H1 (cell line): ENCODE measurements around the gene CA9. TPM values are rescaled to one million over a fixed set of nuclear protein-coding genes. Genes with fewer than 3 reads are reported as not detected.

Source experiments
- CTCF ChIA-PET: fragments of 300-600 bp; sonication (Branson Sonifier 250); formaldehyde crosslinking; loops from one replicate; lab custom pipeline; 2021; ENCODE audit not compliant: partially characterized antibody; lab: Charles Lee
- POLR2A ChIA-PET: fragments of 300-600 bp; sonication (Branson Sonifier 250); formaldehyde crosslinking; loops from one replicate; lab custom pipeline; 2021; ENCODE audit warnings: inconsistent platforms; ENCODE audit not compliant: partially characterized antibody; lab: Charles Lee
- DNase-seq, 2 experiments: peaks; one replicate each; pipeline versions ENCODE4 v3.0.0 to v3.0.0-alpha.2; 2010 to 2022; ENCODE audit warnings: low spot score in 2 of 2, low read depth in 1 of 2, mixed read lengths in 1 of 2
- FAIRE-seq: peaks from 2 replicates; lab custom pipeline; 2011; peaks lifted over from hg19 to GRCh38; lab: Jason Lieb, UNC
- H2AFZ ChIP-seq: 2 replicates; pipeline ENCODE4 v1.8.1; 2012; ENCODE audit warnings: low read length, inconsistent platforms
- H2AK5ac ChIP-seq: 2 replicates; pipeline ENCODE4 v1.6.1; 2013; ENCODE audit warnings: low read depth, low read length
- H2BK120ac ChIP-seq: replicated peaks from 2 replicates; pipeline ENCODE3; 2013; ENCODE audit warnings: low read depth, low read length, inconsistent platforms
- H2BK12ac ChIP-seq: 2 replicates; pipeline ENCODE4 v1.6.1; 2013; ENCODE audit warnings: low read depth, low read length
- H2BK15ac ChIP-seq: 2 replicates; pipeline ENCODE4 v1.6.1; 2013; ENCODE audit warnings: low read length
- H2BK20ac ChIP-seq: 2 replicates; pipeline ENCODE4 v1.6.1; 2013; ENCODE audit warnings: low read length
- H2BK5ac ChIP-seq: 2 replicates; pipeline ENCODE4 v1.6.1; 2013; ENCODE audit warnings: low read depth, low read length
- H3K14ac ChIP-seq: 2 replicates; pipeline ENCODE4 v1.6.1; 2013; ENCODE audit warnings: inconsistent platforms; ENCODE audit not compliant: insufficient read length
- H3K18ac ChIP-seq: 2 replicates; pipeline ENCODE4 v1.6.1; 2013; ENCODE audit warnings: low read length; ENCODE audit errors: extremely low read depth
- H3K23ac ChIP-seq: 2 replicates; pipeline ENCODE4 v1.6.1; 2013; ENCODE audit warnings: inconsistent platforms; ENCODE audit not compliant: insufficient read length
- H3K23me2 ChIP-seq: 2 replicates; pipeline ENCODE4 v1.6.1; 2013; ENCODE audit warnings: low read depth, low read length
- H3K27ac ChIP-seq: 2 replicates; pipeline ENCODE4 v1.6.1; 2011; ENCODE audit warnings: low read depth, low read length, inconsistent platforms
- H3K27me3 ChIP-seq, 4 experiments: replicated peaks in 1 of 4; 1 replicate in 1 of 4; 2 replicates in 3 of 4; pipeline versions ENCODE4 v1.6.1 to v1.8.1; 2011 to 2013; ENCODE audit warnings: low read length in 3 of 4, mild to moderate bottlenecking in 3 of 4, inconsistent platforms in 2 of 4, mixed read lengths in 2 of 4, moderate library complexity in 1 of 4; ENCODE audit not compliant: control insufficient read depth in 3 of 4, insufficient read depth in 3 of 4; ENCODE audit errors: extremely low read depth in 1 of 4
- H3K36me3 ChIP-seq, 4 experiments: 2 replicates each; pipeline versions ENCODE4 v1.6.1 to v1.8.1; 2011 to 2013; ENCODE audit warnings: mild to moderate bottlenecking in 4 of 4, low read length in 3 of 4, moderate library complexity in 2 of 4, control low read depth in 1 of 4, inconsistent platforms in 1 of 4; ENCODE audit not compliant: insufficient read depth in 4 of 4, control insufficient read depth in 2 of 4
- H3K4ac ChIP-seq: replicated peaks from 2 replicates; pipeline ENCODE3; 2013; ENCODE audit warnings: low read length, low read depth, mixed read lengths, inconsistent platforms; ENCODE audit not compliant: insufficient read length
- H3K4me1 ChIP-seq, 4 experiments: replicated peaks in 1 of 4; 1 replicate in 1 of 4; 2 replicates in 3 of 4; pipeline versions ENCODE4 v1.6.1 to v1.8.1; 2011 to 2013; ENCODE audit warnings: low read length in 3 of 4, inconsistent platforms in 2 of 4, mixed read lengths in 1 of 4; ENCODE audit not compliant: insufficient read depth in 4 of 4, control insufficient read depth in 3 of 4
- H3K4me2 ChIP-seq, 2 experiments: 2 replicates each; pipeline versions ENCODE4 v1.6.1 to v1.8.1; 2011 to 2013; ENCODE audit warnings: low read depth in 2 of 2, low read length in 2 of 2, control low read depth in 1 of 2, inconsistent platforms in 1 of 2, mild to moderate bottlenecking in 1 of 2; ENCODE audit not compliant: insufficient read depth in 1 of 2
- H3K4me3 ChIP-seq, 4 experiments: fragments of 200-600, 300-600 bp in 1 of 4; sonication (generic), shearing (Covaris generic), sonication (Bioruptor Twin) in 1 of 4; 2 replicates each; pipeline versions ENCODE4 v1.5.1 to v1.8.1; 2011 to 2016; ENCODE audit warnings: low read length in 4 of 4, low read depth in 3 of 4, control low read depth in 2 of 4, inconsistent platforms in 2 of 4, mild to moderate bottlenecking in 2 of 4, mixed read lengths in 1 of 4, moderate library complexity in 1 of 4; ENCODE audit not compliant: insufficient read depth in 2 of 4; ENCODE audit errors: extremely low read depth in 1 of 4
- H3K56ac ChIP-seq: replicated peaks from 2 replicates; pipeline ENCODE3; 2013; ENCODE audit warnings: low read depth, mild to moderate bottlenecking, mixed read lengths, low read length, inconsistent platforms; ENCODE audit not compliant: insufficient read length
- H3K79me1 ChIP-seq: 2 replicates; pipeline ENCODE4 v1.6.1; 2013; ENCODE audit warnings: low read depth, low read length, control low read depth
- H3K79me2 ChIP-seq, 2 experiments: 2 replicates each; pipeline versions ENCODE4 v1.6.1 to v1.8.1; 2012 to 2013; ENCODE audit warnings: low read length in 2 of 2, mild to moderate bottlenecking in 2 of 2, inconsistent platforms in 1 of 2; ENCODE audit not compliant: insufficient read depth in 2 of 2, control insufficient read depth in 1 of 2
- H3K9ac ChIP-seq, 4 experiments: replicated peaks in 1 of 4; 1 replicate in 1 of 4; 2 replicates in 3 of 4; pipeline versions ENCODE4 v1.6.1 to v1.8.1; 2011 to 2013; ENCODE audit warnings: low read depth in 3 of 4, low read length in 3 of 4, control low read depth in 2 of 4, mild to moderate bottlenecking in 2 of 4, moderate library complexity in 2 of 4, inconsistent platforms in 1 of 4; ENCODE audit errors: extremely low read depth in 1 of 4
- H3K9me3 ChIP-seq, 2 experiments: 2 replicates each; pipeline versions ENCODE4 v1.6.1 to v1.8.1; 2012 to 2013; ENCODE audit warnings: mild to moderate bottlenecking in 2 of 2, moderate library complexity in 2 of 2, control low read depth in 1 of 2, inconsistent platforms in 1 of 2, low read depth in 1 of 2, low read length in 1 of 2, mixed read lengths in 1 of 2; ENCODE audit not compliant: insufficient read depth in 2 of 2
- H4K20me1 ChIP-seq, 2 experiments: replicated peaks in 1 of 2; 2 replicates each; pipeline versions ENCODE3 to v1.8.1; 2011 to 2013; ENCODE audit warnings: inconsistent platforms in 2 of 2, low read length in 2 of 2, mild to moderate bottlenecking in 1 of 2; ENCODE audit not compliant: insufficient read depth in 2 of 2, control insufficient read depth in 1 of 2
- H4K5ac ChIP-seq: 2 replicates; pipeline ENCODE4 v1.6.1; 2013; ENCODE audit warnings: low read length, low read depth, mixed read lengths, inconsistent platforms; ENCODE audit not compliant: insufficient read length
- H4K8ac ChIP-seq: 2 replicates; pipeline ENCODE4 v1.8.0; 2013; ENCODE audit warnings: mild to moderate bottlenecking, moderate library complexity, low read length, inconsistent platforms; ENCODE audit not compliant: insufficient read depth; ENCODE audit errors: extremely low read depth
- H4K91ac ChIP-seq: replicated peaks from 2 replicates; pipeline ENCODE3; 2013; ENCODE audit warnings: low read length, mixed read lengths, inconsistent platforms; ENCODE audit not compliant: insufficient read length
- CBX5 ChIP-seq: fragments of 300-800, 300-1000 bp; sonication (generic); IDR thresholded peaks from 2 replicates; pipeline ENCODE4 v1.7.1; 2016; ENCODE audit warnings: antibody characterized with exemption, low read length, low read depth
- CREB1 ChIP-seq: IDR thresholded peaks from 2 replicates; pipeline ENCODE4 v1.6.1; 2012; ENCODE audit warnings: inconsistent platforms
- POLR2A ChIP-seq, 2 experiments: IDR thresholded peaks; 1 replicate in 1 of 2; 2 replicates in 1 of 2; pipeline ENCODE4 v1.6.1; 2011; ENCODE audit warnings: low read depth in 2 of 2, low read length in 2 of 2, mild to moderate bottlenecking in 2 of 2; ENCODE audit errors: control extremely low read depth in 1 of 2
- RFX5 ChIP-seq: IDR thresholded peaks from 2 replicates; pipeline ENCODE4 v1.6.1; 2011; ENCODE audit warnings: low read depth, low read length, improper control_type of control experiment, borderline replicate concordance
- WGBS, 2 experiments: shearing (Covaris generic) in 1 of 2; methylation state at CpG; one replicate each; pipeline versions ENCODE4 v1.1.6 to v1.1.7; 2013 to 2015; ENCODE audit warnings: low lambda C conversion rate in 2 of 2, mixed read lengths in 2 of 2, inconsistent platforms in 1 of 2, low coverage in 1 of 2, missing lambda C conversion rate in 1 of 2; ENCODE audit not compliant: insufficient replicate concordance in 2 of 2, insufficient coverage in 1 of 2, insufficient read length in 1 of 2; ENCODE audit errors: extremely low coverage in 1 of 2, missing lambda C conversion rate in 1 of 2; 5-methylcytosine and 5-hydroxymethylcytosine counted together
- polyA plus RNA-seq, 7 experiments: library from polyadenylated mRNA; depleted of rRNA in 3 of 7; stranded (reverse) in 5 of 7; unstranded in 2 of 7; fragments of >200 nt in 5 of 7; fragments of 200-250 nt in 2 of 7; gene quantifications; 1 replicate in 5 of 7; 2 replicates in 1 of 7; 4 replicates in 1 of 7; pipeline versions ENCODE4 v1.2.1 to v1.2.3, GENCODE V29; 2011 to 2013; ENCODE audit warnings: missing spikeins in 2 of 7, mixed read lengths in 2 of 7
- total RNA-seq: library from RNA; stranded (reverse); fragmentation: NEBNext Ultra II Directional; extraction: Animal tissue kit (Norgen Biotek cat#: 25700); gene quantifications from 2 replicates; pipeline ENCODE4 v1.2.1, GENCODE V29; 2021

CA9 gene
- total and polyA plus RNA-seq, 2 of the 8 experiments (the other 6 are each of a cell fraction or from before 2014, with no cell fraction given), result 1.3 to 1.8 TPM

DNA sequence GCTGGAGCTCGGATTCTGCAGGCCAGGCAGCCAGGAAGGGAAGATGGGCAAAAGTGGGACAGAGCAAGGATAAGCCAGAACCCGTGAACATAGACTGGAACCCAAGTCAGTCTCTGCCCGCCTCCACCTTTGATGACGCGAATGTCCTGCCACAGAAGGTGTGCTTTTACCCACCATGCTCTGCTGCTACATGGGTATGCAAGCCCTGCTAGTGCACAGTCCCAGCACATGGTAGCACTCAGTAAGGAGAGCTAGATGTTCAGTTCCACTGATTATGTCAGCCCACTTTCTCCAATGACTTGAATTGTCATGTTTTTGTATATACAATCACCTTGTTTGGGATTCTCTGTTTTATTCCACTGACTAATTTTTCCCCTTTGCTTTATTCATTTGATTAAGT lies 44.1 kb upstream of the CA9 start:
- Histone ChIP-seq H2BK120ac (no peak overlapping the region), H3K18ac (no peak overlapping the region), H3K79me1 (no peaks in the 10 kb centered on the region), H3K9ac (no peak overlapping the region), H4K8ac (no peak overlapping the region), H2AK5ac (no peak overlapping the region), H4K20me1 (no peaks in the 10 kb centered on the region), H3K4ac (no peak overlapping the region), H4K91ac (no peak overlapping the region), H3K23me2 (no peaks in the 10 kb centered on the region), H2BK12ac (0 out of 2 replicates have a peak overlapping the region, but pooled peaks have one; percentile 14), H3K36me3 (no peaks in the 10 kb centered on the region), H3K4me3 (no peak overlapping the region), H3K79me2 (no peaks in the 10 kb centered on the region), H2BK15ac (no peak overlapping the region), H3K14ac (no peak overlapping the region), H2BK20ac (no peak overlapping the region), H2AFZ (no peak overlapping the region; the same call in 1 of the 2 replicates), H3K23ac (no peak overlapping the region), H3K9me3 (no peaks in the 10 kb centered on the region), H2BK5ac (no peak overlapping the region), H3K56ac (no peak overlapping the region), H3K4me2 (no peak overlapping the region), H4K5ac (no peak overlapping the region), H3K4me1 (no peaks in the 10 kb centered on the region), H3K27ac (no peak overlapping the region), H3K27me3 (no peaks in the 10 kb centered on the region)
- FAIRE-seq (no peak), DNase-seq (no peak)
- TF ChIP-seq RFX5, result no peak
- TF ChIP-seq CREB1, result no peak
- no peak for TF ChIP-seq CBX5
- no peak for TF ChIP-seq POLR2A (IDR thresholded peaks at IDR 0.05; ENCODE audit: control extremely low read depth in 1 of 2, low read depth in 2 of 2, low read length in 2 of 2)
- ChIA-PET POLR2A (interaction anchor here (1.0 to 1.4 kb wide), 2 partner anchors 18 to 28 kb away, joined by 3 to 4 read pairs; partner anchors contain the start of genes CCDC107 and RMRP), CTCF (interaction anchor here (0.7 to 5.1 kb wide), 8 partner anchors 14 to 206 kb away, joined by 3 to 27 read pairs (median 5); no protein-coding TSS in a partner anchor)
- WGBS, 2 experiments, result 90% methylated on average over 5 of the region's 5 CpGs; no CpG with 5 or more reads in 1 of the 2 experiments
